SU-DHL-6 (cell line): ENCODE measurements around the gene ZCCHC17.

Experiments used
- CTCF ChIP-seq: fragments of 200-600 bp; sonication (generic); IDR thresholded peaks from one replicate; pipeline ENCODE4 v1.5.1; 2017; ENCODE audit warnings: antibody characterized with exemption, mild to moderate bottlenecking, low read length, moderate library complexity; ENCODE audit not compliant: insufficient read depth, poor library complexity, severe bottlenecking
- EZH2phosphoT487 ChIP-seq: fragments of 200-600 bp; sonication (generic), shearing (Covaris generic); conservative IDR thresholded peaks from 2 replicates; pipeline ENCODE4 v1.6.1; 2018; ENCODE audit warnings: mild to moderate bottlenecking, antibody characterized with exemption, low read length, moderate library complexity, mixed read lengths

- TF ChIP-seq CTCF (no peak), EZH2phosphoT487 (no peak)
These were observed 2.5 kb downstream of the ZCCHC17 start for GRCh38 chr1:31299365-31299764.
